ENCODE data around the gene KANK4. TPM values are rescaled to one million over a fixed set of nuclear protein-coding genes. Genes with fewer than 3 reads are reported as not detected.
"Not testable (repeated sequence)": the region's sequence is repeated elsewhere in the genome, so short reads cannot be mapped to it uniquely, and the experiment has no call there.

The KANK4 gene
- total RNA-seq, 1 donor from 2014 or later = 10.1 TPM

DNA sequence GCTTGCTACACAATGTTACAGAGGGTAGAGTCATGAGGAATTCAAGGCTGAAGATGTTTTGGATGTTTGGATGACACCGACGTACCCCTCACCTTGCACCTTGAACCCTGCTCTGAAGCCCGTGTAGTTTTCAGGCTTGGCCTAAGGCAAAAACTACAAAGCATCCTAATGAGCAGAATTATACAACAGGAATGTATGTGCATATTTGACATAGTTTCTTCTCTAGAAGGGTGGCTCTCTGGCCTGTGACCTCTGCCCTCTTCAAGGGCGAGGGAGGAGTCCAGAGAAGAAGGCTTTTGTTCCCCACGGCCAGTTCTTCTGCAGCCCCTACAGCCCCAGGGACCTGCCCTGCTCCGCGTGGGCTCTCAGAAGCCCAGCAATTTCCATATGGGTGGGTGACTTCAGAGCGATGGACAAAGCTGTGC lies 81.3 kb downstream of the KANK4 start:
- no peak for DNase-seq

DNA sequence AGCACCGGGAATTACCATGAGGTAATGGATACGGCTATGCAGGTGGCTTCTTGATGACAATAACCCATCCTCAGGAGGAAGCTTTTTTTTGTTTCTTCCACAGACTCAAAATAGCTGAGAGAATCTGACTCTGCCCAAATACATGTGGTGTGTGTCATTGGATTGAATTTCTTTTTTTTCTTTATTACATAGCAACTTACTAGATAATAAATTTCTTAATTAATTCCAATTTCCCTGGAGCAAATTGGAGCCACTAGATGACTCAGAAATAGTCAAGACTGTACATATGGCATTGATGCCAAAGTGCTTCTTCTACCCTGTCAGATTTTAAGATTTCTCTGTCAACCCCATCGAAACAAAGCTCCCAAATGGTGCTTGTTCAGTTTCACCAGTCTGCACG lies 81.9 kb downstream of the KANK4 start:
- DNase-seq = no peak

DNA sequence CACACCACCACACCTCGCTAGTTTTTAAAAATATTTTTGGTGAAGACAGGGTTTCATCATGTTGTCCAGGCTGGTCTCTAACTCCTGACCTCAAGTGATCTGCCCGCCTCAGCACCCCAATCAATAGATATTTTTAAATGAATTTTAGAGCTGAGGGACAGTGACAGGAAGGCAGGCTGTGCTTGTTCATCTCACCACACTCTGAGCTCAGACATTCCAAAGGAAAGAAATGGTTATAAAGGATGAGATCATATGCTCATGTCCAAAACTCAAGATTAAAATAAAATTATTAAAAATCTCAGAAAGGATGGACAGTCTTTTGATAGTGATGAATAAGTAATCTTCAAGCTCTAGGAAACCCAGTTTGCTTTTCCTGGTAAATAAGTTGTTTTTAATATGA lies 83.7 kb downstream of the KANK4 start:
- no peak for DNase-seq

DNA sequence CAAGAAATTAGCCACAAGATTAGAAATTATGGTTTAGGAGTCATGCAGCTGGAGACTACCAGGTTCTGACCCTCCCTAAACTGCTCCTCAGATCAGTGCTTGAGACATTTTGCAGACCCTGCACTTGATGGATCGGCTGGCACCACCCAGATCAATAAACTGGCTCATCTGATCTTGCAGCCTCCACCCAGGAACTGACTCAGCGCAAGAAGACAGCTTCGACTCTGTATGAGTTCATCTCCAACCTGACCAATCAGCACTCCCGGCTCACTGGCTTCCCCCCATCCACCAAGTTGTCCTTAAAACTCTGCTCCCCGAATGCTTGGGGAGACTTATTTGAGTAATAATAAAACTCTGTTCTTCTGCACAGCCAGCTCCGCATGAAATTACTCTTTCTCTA lies 84.5 kb downstream of the KANK4 start:
- DNase-seq = no peak

DNA sequence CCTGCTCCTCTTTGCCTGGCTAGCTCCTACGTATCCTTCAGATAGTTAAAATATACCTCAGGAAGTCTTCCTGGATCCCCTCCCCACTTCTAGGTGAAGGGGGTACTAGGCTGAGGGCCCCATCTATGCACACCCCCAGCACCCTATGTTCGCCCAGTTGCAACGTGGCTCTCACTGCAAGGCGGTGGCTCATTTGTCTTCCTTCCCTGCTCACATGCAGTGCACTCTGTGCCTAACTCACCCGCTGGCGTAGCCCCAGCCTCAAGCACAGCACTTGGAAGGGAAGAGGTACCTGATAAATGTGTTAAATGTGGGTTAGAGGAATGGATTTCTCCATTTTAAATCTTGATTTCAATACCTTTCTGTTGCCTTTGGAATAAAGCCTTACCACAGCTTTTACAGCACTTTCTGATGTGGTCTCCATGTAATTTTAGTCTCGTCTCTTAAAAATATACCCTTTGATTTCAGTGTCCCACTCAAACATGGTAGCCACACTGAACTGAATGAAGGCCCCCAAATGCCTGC lies 85.2 kb downstream of the KANK4 start:
- DNase-seq = no peak

DNA sequence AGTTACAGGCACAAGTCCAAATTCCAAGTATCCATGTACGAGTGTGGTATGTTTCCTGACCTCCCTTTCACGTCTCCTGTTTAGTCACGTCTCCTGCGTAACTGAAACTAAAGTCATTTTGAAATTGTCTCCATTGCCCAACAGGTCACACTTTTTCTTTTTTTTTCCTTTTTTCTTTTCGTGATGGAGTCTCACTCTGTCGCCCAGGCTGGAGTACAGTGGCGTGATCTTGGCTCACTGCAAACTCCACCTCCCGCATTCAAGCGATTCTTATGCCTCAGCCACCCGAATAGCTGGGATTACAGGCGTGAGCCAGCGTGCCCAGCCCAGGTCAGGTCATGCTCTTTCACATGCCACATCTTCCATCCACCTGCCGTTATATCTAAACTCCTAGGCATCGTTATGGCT lies 86.4 kb downstream of the KANK4 start:
- DNase-seq = no peak

DNA sequence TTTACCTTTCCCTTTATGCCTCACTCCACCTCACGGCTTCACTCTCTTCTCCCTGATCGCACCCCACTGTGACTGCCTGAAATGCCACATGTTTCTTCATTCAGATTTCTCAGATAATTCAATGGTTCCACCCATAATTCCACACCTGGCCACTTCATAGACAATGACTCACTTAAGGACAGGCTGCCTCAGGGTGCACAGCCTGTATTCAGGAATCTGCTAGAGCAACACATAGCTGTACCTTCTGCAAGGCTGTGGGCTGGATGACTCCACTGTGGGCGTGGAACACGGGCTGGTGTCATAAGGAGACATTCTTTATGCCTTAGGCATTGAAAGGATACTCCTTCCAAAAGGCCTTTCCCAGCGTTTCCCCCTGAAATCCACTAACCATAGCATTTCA lies 88.5 kb downstream of the KANK4 start:
- no peak for DNase-seq

DNA sequence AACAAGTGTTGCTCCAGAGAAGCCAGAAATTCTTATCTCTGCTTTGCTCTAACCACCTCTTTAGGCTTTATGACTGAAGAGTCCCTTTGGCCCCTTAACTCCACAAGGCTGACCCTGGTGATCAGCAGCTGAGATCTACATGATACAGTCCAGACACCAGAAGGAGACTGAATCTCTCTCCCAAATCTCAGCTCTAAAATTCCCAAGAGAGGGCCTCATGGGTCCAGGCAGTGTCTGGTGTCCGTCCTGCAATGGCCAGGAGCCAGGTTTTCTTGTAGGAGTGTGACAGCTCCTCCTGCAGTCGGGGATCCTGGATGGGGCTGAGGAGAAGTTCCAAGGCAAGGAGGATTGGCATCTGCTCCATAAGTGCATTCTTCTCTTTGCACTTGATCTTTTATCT lies 89.3 kb downstream of the KANK4 start:
- no peak for DNase-seq

DNA sequence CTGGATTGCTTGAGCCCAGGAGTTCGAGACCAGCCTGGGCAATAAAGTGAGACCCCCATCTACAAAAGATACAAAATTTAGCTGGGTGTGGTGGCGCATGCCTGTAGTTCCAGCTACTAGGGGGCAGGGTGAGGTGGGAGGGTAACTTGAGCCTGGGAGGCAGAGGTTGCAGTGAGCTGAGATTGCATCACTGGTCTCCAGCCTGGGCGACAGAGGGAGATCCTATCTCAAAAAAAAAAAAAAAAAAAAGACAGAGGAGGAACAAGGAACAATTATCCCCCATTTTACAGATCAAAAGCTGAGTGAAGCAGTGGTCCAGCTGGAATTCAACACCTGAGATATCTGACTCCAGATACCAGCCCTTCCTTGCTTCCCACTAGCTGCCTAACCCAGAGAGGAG lies 89.8 kb downstream of the KANK4 start:
- no peak for DNase-seq

DNA sequence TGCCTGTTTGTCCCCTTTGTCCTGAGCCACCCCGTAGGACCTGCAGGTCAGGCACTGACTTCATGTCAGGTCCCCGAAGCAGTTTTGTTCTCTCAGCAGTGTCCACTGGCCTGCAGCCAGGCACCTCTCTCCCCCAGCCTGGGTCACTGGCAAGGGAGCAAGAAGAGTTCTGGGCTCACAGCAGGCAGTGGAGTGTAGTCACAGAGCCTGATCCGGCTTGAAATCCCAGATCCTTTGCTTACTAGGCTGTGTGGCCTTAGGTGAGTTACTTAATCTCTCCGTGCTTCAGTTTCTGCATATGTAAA lies 90.4 kb downstream of the KANK4 start:
- no peak for DNase-seq

DNA sequence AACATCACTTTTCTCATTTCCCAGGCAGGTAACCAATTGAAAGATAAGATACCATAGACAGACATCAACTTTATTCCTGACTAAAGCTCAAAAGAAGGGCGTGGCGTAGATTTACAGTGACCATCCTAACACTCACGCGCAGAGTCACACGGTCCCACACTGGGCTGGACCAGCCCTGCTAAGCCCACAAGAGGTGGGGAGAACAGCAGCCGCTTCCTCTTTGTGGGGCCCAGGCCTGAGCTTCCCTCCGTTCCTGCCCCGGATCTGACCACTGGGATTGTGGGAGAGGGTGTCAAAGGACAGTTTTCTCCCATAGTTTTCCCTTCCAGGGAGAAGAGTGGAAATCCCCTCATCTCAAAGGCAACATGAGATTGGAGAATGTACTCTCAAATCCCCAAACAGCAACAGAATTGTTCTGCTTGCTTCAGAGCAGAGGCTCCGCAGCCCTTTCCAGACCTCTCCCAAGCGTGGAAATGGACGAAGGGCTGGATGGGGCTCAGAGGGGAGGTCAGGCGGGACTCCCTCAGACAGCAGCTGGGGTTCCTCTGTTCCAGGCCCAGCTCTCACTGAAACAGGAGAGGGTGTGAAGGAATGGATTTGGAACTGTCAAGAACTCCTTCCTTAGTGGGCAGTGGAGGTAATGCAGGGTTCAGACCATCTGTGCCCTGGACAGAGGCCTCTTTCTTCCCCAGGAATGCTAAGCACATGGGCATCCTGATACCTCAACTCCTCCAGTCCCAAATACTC lies 90.9 kb downstream of the KANK4 start:
- no peak for DNase-seq

DNA sequence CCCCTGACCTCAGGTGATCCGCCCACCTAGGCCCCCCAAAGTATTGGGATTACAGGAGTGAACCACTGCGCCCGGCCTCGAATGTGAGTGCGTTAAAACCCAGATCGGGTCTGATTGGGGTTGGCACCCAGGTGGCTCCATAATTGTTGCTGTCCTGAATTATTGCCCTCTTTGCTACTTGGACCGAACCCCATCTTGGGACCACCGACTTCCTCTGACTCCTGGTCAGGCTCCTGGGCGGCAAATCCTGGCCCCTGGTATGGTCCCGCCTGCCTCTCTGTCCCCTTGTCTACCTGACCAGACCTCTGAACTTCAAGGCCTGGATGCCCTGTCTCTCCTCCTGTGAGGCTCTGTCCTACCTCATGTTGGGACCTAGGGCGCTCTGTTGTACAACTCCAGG lies 91.7 kb downstream of the KANK4 start:
- no peak for DNase-seq

DNA sequence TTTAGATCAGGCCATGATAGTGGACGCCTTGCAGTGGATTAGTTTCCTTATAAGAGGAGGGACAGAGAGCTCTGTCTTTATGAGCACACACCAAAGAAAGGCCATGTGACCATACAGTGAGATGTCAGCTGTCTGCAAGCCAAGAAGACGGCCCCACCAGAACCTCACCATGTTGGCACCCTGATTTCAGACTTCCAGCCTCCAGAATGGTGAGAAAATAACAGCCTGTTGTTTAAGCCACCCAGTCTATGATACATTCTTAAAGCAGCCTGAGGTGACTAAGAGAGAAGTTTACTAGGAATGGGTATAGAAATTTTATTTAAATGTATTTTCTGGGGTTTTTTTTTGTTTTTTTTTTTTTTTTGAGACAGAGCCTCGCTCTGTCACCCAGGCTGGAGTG lies 95.1 kb downstream of the KANK4 start:
- DNase-seq = no peak

DNA sequence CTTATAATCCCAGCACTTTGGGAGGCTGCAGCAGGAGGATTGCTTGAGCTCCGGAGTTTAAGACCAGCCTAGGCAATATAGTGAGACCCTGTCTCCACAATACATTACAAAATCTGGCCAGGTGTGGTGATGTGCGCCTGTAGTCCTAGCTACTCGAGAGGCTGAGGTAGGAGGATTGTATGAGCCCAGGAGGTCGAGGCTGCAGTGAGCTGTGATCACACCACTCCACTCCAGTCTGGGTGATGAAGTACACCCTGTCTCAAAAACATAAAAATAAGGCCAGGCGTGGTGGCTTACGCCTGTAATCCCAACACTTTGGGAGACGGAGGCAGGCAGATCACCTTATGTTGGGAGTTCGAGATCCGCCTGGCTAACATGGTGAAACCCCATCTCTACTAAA lies 96.9 kb downstream of the KANK4 start:
- no peak for DNase-seq

DNA sequence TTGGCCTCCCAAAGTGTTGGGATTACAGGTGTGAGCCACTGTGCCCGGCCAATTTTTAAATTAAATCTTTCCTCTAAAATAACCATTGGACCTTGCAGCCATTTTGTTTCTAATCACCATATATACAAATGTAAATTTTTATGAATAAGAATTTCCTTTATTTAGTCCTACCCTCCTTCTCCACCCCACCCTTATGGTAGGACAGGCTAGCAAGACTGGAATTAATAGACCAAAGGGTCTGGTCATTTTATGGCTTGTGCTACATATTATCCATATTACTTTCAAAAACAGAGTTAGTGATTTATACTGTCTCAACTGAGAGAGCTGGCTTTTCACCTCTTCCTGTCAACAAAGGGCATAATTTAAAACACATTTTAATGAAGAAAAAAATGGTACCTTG lies 98.1 kb downstream of the KANK4 start:
- DNase-seq = no peak

DNA sequence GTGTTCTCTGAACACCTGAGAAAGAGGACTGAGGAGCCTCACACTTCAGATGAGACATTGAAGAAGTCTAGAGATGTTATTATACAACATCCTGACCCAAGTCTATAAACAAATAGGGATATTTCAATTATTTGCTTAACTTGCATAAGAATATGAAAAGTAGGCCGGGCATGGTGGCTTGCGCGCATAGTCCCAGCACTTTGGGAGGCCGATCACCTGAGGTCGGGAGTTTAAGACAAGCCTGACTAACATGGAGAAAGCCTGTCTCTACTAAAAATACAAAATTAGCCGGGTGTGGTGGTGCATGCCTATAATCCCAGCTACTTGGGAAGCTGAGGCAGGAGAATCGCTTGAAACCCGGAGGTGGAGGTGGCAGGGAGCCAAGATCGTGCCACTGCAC lies 98.8 kb downstream of the KANK4 start:
- not testable (repeated sequence) for DNase-seq

DNA sequence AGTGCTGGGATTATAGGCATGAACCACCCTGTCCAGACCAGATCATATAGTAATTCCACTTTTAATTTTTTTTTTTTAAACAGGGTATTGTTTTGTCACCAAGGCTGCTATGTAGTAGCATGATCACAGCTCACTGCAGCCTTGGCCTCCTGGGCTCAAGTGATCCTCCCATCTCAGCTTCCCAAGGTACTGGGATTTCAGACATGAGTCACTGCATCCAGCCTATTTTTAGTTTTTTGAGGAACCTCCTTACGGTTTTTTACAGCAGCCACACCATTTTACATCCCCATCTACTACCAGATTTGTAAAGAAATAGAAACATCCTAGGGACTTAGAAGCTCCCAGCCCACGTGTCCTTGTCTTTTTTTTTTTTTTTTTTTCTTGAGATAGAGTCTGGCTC lies 100.6 kb downstream of the KANK4 start:
- DNase-seq = no peak

DNA sequence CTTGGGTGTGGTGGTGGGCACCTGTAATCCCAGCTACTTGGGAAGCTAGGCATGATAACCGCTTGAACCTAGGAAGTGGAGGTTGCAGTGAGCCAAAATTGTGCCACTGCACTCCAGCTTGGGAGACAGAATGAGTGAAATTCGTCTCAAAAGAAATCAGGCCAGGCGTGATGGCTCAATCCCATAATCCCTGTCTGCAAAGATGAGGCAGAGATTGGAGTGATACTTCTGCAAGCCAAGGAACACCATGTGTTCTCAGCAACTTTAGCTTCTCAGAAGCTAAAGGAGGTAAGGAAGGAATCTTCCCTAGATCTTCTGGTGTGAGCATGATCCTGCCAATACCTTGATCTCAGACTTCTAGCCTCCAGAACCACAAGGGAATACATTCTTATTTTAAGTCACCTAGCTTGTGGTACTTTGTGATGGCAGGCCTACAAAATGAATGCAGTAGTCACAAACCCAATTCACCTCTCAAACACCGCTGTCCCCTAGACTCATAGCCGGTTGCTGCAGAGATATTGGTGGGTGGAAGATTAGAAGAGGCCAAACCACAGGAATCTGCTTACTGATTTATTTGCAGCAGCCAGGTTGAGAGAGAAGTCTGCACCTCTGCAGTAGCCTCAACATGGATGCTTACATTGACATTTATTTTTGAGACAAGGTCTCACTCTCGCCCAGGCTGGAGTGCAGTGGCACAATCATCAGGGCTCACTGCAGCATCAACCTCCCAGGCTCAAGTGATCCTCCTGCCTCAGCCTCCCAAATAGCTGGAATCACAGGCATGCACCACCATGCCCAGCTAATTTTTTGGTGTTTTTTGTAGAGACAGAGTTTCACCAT lies 105.9 kb downstream of the KANK4 start:
- DNase-seq = no peak

DNA sequence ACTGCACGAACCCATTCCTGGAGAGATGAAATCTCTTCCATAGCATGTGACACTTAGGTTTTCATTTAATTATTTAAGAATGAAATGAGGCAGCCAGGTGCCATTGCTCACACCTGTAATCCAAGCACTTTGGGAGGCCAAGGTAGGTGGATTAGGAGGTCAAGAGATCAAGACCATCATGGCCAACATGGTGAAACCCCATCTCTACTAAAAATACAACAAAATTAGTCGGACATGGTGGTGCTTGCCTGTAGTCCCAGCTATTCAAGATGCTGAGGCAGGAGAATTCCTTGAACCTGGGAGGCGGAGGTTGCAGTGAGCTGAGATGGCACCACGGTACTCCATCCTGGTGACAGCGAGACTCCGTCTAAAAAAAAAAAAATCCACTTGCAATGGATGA lies 106.8 kb downstream of the KANK4 start:
- no peak for DNase-seq

DNA sequence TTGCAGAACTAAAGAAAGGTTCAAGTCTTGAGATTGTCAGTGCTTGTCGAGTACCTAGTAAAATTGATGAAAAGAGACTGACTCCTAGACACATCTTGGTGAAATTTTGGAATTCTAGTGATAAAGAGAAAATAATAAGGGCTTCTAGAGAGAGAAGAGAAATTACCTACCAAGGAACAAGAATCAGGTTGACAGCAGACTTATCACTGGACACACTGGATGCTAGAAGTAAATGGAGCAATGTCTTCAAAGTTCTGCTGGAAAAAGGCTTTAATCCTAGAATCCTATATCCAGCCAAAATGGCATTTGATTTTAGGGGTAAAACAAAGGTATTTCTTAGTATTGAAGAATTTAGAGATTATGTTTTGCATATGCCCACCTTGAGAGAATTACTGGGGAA lies 108.3 kb downstream of the KANK4 start:
- no peak for DNase-seq

DNA sequence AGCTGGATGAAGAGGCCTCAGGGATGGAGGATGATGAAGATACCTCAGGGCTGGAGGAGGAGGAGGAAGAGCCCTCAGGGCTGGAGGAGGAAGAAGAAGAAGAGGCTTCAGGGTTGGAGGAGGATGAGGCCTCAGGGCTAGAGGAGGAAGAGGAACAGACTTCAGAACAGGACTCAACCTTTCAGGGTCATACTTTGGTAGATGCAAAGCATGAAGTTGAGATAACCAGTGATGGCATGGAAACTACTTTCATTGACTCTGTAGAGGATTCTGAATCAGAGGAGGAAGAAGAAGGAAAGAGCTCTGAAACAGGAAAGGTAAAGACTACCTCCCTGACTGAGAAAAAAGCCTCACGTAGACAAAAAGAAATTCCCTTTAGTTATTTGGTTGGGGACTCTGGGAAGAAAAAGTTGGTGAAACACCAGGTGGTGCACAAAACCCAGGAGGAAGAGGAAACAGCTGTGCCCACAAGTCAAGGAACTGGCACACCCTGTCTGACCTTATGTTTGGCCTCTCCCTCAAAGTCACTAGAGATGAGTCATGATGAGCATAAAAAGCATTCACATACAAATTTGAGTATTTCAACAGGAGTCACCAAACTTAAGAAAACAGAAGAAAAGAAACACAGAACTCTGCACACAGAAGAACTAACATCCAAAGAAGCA lies 109.2 kb downstream of the KANK4 start:
- DNase-seq = no peak

DNA sequence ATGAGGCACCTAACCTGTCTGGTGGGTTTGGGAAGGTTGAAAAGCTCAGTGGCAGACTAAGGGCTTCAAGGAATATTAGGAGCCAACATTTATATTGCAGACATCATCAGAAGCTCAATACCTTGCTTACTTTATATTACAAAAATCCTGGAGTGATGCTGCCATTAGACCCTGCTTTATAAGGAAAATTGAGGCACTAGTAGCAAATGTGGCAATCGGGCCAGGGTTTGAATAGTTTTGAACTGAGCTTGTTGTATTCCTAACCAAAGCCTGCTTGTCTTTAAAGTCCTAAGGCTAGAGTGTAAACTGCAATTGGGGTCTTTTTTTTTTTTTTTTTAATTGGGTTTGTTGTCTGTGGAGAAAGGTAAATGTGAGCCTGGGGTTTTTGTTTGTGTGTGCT lies 110.3 kb downstream of the KANK4 start:
- DNase-seq = no peak

DNA sequence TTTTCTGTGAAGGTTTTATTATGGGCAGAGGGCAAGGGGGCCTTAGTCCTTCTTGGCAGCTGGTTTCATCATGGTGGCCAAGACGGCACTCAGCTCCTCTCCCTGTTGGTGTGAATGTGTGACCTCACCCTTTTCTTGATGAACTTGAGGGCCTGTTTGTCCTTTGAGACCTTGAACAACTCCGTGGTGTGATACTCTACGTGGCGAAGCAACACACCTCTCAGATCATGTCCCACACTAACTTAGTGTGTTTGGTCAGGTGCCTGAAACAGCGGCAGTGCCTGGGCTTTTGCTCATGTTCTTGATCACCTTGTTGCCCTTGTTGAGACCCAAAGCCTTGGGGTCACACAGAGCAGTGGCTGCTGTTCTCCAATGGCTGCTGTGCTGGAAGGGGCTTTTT lies 111.1 kb downstream of the KANK4 start:
- no peak for DNase-seq
